Dedifferentiated amniotic fluid mesenchymal stem cell (primary cell): ENCODE data around the gene CELA3B.
"Not testable (repeated sequence)": the region's sequence is repeated elsewhere in the genome, so short reads cannot be mapped to it uniquely, and the experiment has no call there.

ENCODE experiments used
- DNase-seq: peaks from one replicate; pipeline ENCODE4 v3.0.0-alpha.2; 2016; ENCODE audit errors: extremely low spot score

CELA3B gene

GRCh38 chr1:21942959-21943640 lies 33.7 kb upstream of the CELA3B start:
- not testable (repeated sequence) for DNase-seq

- DNase-seq: no peak
These were observed 32.1 kb upstream of the CELA3B start for GRCh38 chr1:21944733-21945073.

GRCh38 chr1:21946836-21947587 lies 29.8 kb upstream of the CELA3B start:
- no peak for DNase-seq

GRCh38 chr1:21950734-21951133 lies 26.1 kb upstream of the CELA3B start:
- DNase-seq: no peak

GRCh38 chr1:21951226-21951870 lies 25.5 kb upstream of the CELA3B start:
- DNase-seq: no peak

GRCh38 chr1:21952786-21953520 lies 23.9 kb upstream of the CELA3B start:
- no peak for DNase-seq

- DNase-seq: no peak
These were observed 21.8 kb upstream of the CELA3B start for GRCh38 chr1:21955058-21955457.

GRCh38 chr1:21955501-21956281 lies 21.1 kb upstream of the CELA3B start:
- no peak for DNase-seq

GRCh38 chr1:21956720-21957552 lies 19.9 kb upstream of the CELA3B start:
- no peak for DNase-seq

- no peak for DNase-seq
These were observed 15.5 kb upstream of the CELA3B start for GRCh38 chr1:21961337-21961736.

- DNase-seq: no peak
These were observed 15.0 kb upstream of the CELA3B start for GRCh38 chr1:21961799-21962198.

GRCh38 chr1:21963477-21964217 lies 13.2 kb upstream of the CELA3B start:
- peak; percentile 70 for DNase-seq

GRCh38 chr1:21966247-21967000 lies 10.4 kb upstream of the CELA3B start:
- DNase-seq: peak; percentile 36

GRCh38 chr1:21967216-21967615 lies 9.6 kb upstream of the CELA3B start:
- DNase-seq: not testable (repeated sequence)

- DNase-seq: not testable (repeated sequence)
These were observed 7.8 kb upstream of the CELA3B start for GRCh38 chr1:21969066-21969465.

GRCh38 chr1:21970523-21970922 lies 6.3 kb upstream of the CELA3B start:
- not testable (repeated sequence) for DNase-seq

- DNase-seq: not testable (repeated sequence)
These were observed 3.8 kb upstream of the CELA3B start for GRCh38 chr1:21972973-21973441.

- DNase-seq: not testable (repeated sequence)
These were observed 2.9 kb upstream of the CELA3B start for GRCh38 chr1:21973948-21974347.

GRCh38 chr1:21974699-21975098 lies 2.1 kb upstream of the CELA3B start:
- not testable (repeated sequence) for DNase-seq
